ENCODE measurements around the gene SLC7A8. TPM values are rescaled to one million over a fixed set of nuclear protein-coding genes. Genes with fewer than 3 reads are reported as not detected.

Gene SLC7A8
- total and polyA plus RNA-seq, 12 donors, result 6.8 to 50.9 (median 26.7) TPM

DNA sequence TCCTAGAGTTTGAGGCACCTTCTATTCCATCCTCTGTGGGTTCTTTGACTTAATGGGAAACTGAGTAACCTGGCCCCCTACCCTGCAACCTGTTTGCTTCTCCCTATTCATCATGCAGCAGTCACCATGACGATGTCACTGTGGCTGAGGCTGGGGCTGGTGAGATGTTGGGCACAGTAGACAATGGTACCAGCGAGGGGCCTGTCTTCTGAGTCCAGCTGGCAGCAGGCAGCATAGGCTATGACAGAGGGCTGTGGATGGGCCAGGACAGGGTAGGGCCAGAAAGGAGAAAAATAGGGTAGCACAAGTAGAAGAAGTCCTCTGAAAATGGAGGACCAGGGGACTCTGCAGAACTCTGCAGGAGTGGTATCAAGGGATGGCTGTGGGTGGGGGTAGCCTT is 80.7 kb downstream of the SLC7A8 start:
- Histone ChIP-seq H3K4me1 (replicated peaks in 1 of 2) (peaks cover 6 to 16% of the 10 kb centered on the region in 2 donors), H3K27ac (no peak overlapping the region), H3K27me3 (no peaks in the 10 kb centered on the region), H3K4me3 (no peak overlapping the region), H3K36me3 (replicated peaks in 1 of 2) (peaks cover 0 to 14% of the 10 kb centered on the region in 2 donors), H3K9me3 (replicated peaks in 1 of 3) (no peaks in the 10 kb centered on the region)
- 91 to 100% (median 95%) methylated on average over 2 of the region's 2 CpGs for WGBS, 4 donors
- no peak for TF ChIP-seq POLR2A (IDR thresholded peaks at IDR 0.05)
- TF ChIP-seq, protein P1, sequence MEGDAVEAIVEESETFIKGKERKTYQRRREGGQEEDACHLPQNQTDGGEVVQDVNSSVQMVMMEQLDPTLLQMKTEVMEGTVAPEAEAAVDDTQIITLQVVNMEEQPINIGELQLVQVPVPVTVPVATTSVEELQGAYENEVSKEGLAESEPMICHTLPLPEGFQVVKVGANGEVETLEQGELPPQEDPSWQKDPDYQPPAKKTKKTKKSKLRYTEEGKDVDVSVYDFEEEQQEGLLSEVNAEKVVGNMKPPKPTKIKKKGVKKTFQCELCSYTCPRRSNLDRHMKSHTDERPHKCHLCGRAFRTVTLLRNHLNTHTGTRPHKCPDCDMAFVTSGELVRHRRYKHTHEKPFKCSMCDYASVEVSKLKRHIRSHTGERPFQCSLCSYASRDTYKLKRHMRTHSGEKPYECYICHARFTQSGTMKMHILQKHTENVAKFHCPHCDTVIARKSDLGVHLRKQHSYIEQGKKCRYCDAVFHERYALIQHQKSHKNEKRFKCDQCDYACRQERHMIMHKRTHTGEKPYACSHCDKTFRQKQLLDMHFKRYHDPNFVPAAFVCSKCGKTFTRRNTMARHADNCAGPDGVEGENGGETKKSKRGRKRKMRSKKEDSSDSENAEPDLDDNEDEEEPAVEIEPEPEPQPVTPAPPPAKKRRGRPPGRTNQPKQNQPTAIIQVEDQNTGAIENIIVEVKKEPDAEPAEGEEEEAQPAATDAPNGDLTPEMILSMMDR (IDR thresholded peaks at IDR 0.05), result no peak
- intact Hi-C loops (cut with DNase I), result loop anchor here (5.0 kb wide), 2 partner anchors 36 to 40 kb away; no protein-coding TSS in a partner anchor
- no peak for DNase-seq

DNA sequence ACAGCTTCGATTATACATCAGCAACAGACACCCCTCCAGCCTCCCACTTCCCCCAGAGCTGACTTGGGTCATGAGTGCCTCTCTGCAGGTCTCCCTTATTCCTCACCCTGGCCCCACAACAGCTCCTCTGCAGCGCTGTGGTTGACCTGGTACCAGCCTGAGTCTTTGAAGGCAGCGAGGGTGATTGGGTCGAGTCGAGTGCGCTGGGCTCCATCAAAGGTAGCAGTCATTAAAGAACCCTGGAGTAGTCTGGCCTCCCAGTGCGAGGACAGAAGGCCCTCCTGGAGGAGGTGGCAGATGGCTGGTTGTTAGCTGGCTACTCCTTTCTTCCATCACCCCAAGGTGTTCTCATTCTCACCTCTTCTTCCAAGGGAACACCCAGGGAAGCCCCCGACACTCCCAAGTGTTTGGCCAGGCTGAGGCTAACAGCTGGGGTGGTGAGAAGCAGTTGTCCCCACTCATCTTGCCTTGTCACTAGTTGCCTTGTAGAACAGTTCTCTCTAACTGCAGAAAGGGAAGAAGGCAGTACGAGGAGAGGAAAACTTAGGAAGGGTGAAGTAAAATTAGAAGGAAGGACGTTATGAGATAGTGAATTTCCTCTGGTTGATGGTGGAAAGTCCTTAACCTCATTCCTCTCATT is 81.4 kb downstream of the SLC7A8 start:
- no peak overlapping the region for H3K27ac ChIP-seq
- peaks cover 8 to 23% of the 10 kb centered on the region in 2 donors for H3K4me1 ChIP-seq (replicated peaks in 1 of 2)
- intact Hi-C loops (cut with DNase I), result loop anchor here (5.0 kb wide), 2 partner anchors 35 to 40 kb away; no protein-coding TSS in a partner anchor
- WGBS, 4 donors, result 59 to 70% (median 63%) methylated on average over 10 of the region's 10 CpGs
- TF ChIP-seq, protein P1 (IDR thresholded peaks at IDR 0.05), result no peak
- no peak for TF ChIP-seq POLR2A (IDR thresholded peaks at IDR 0.05)
- no peak for DNase-seq
- no peaks in the 10 kb centered on the region for H3K27me3 ChIP-seq
- no peaks in the 10 kb centered on the region for H3K9me3 ChIP-seq (replicated peaks in 1 of 3)
- H3K4me3 ChIP-seq, result no peak overlapping the region
- peaks cover 0 to 19% of the 10 kb centered on the region in 2 donors for H3K36me3 ChIP-seq (replicated peaks in 1 of 2)

DNA sequence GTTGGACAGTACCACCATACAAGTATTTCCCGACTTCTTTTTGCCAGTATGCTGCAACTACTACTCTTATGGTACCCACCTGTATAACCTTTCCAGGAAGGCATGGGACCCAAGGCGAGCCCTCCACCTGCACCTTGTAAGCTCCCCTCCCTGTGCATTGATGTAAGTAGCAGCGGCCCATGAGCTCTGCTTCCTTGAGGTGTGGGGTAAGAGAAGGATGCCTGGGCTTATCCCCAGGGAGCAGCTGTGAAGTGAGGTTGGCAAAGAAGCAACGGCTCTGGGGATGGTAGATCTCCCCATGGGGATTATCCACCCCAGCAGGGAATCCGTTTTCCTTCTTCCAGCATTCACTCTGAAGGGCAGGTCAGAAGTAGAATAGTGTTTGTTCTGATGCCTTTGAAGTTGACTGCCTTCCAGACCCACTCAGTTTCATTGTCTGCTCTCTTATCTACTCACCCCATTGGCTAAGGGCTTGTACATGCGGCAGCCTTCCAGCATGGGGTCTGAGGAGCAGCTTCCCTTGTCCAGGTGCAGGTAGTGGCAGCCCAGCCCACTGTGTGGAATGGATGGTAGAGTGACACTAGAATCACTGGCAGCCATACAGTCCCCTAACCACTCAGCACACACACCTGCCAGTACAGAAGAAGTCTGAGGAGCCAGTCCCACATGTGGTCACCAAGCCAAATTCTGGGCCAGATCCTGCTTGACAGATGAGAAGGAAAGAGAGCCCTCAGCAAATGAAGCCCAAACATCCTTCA is 82.1 kb downstream of the SLC7A8 start:
- Histone ChIP-seq H3K36me3 (replicated peaks in 1 of 2) (peaks cover 0 to 19% of the 10 kb centered on the region in 2 donors), H3K9me3 (replicated peaks in 1 of 3) (no peaks in the 10 kb centered on the region), H3K4me3 (no peak overlapping the region), H3K27ac (no peak overlapping the region), H3K4me1 (replicated peaks in 1 of 2) (peaks cover 15 to 30% of the 10 kb centered on the region in 2 donors), H3K27me3 (no peaks in the 10 kb centered on the region)
- TF ChIP-seq, protein P1 (IDR thresholded peaks at IDR 0.05), result no peak
- no peak for TF ChIP-seq POLR2A (IDR thresholded peaks at IDR 0.05)
- intact Hi-C loops (cut with DNase I), result loop anchor here (5.0 kb wide), 2 partner anchors 34 to 39 kb away; no protein-coding TSS in a partner anchor
- DNase-seq, result no peak
- WGBS, 4 donors, result 83 to 93% (median 88%) methylated on average over 6 of the region's 6 CpGs

DNA sequence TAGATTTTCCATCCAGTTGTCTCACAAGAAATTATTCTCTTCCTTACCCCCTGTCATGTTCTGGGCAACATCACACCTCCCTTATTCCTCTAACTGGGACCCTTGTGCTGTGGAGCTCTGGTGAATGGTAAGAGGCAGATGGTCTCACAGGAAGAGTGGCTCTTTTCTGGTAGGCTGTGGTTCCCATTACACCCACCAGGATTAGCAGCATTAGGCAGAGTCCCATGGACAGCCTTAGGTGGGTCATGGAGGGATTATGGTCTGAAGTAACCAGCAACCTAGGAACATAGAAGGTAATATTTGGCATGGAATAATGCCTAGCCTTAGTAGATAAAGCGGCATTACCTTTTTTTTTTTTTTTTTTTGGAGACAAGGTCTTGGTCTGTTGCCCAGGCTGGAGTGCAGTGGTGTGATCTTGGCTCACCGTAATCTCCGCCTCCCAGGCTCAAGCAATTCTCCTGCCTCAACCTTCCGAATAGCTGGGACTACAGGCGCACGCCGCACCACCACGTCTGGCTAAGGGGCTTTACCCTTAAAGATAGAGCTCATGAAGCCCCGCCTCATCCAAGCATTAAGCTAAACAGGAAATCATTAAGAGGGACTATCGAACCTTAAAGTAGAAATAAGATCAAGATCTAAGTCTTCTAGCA is 84.1 kb downstream of the SLC7A8 start:
- intact Hi-C loops (cut with DNase I), result no loop called here
- TF ChIP-seq, protein P1 (IDR thresholded peaks at IDR 0.05), result peak in 1 of 6 experiments; percentile 18
- TF ChIP-seq POLR2A (IDR thresholded peaks at IDR 0.05), result no peak
- H3K4me1 ChIP-seq (replicated peaks in 1 of 2), result peaks cover 18 to 31% of the 10 kb centered on the region in 2 donors
- no peaks in the 10 kb centered on the region for H3K27me3 ChIP-seq
- H3K36me3 ChIP-seq (replicated peaks in 1 of 2), result peaks cover 0 to 19% of the 10 kb centered on the region in 2 donors
- no peak overlapping the region for H3K4me3 ChIP-seq
- H3K27ac ChIP-seq, result no peak overlapping the region
- H3K9me3 ChIP-seq (replicated peaks in 1 of 3), result no peaks in the 10 kb centered on the region
- peak in 3 of 7 donors; percentile 51 to 59 (median 55) for DNase-seq
- 59 to 71% (median 63%) methylated on average over 10 of the region's 10 CpGs for WGBS, 4 donors

All from adrenal gland (tissue), 12 donors.